H9 (cell line): Measurements from ENCODE around the gene ZNG1B. TPM values are rescaled to one million over a fixed set of nuclear protein-coding genes. Genes with fewer than 3 reads are reported as not detected.
"Not testable (repeated sequence)": the region's sequence is repeated elsewhere in the genome, so short reads cannot be mapped to it uniquely, and the experiment has no call there.

Source experiments
- DNase-seq: peaks from one replicate; pipeline ENCODE4 v3.0.0-alpha.2; 2017
- H2AFZ ChIP-seq: one replicate; pipeline ENCODE4 v1.6.1; 2013; ENCODE audit warnings: mild to moderate bottlenecking, low read length, control low read depth, moderate library complexity
- H2AK5ac ChIP-seq: 2 replicates; pipeline ENCODE4 v1.6.1; 2013; ENCODE audit warnings: low read length, control low read depth, mixed read lengths; ENCODE audit not compliant: insufficient read length
- H2BK120ac ChIP-seq: one replicate; pipeline ENCODE4 v1.6.1; 2013; ENCODE audit warnings: low read depth, mild to moderate bottlenecking, low read length, control low read depth, inconsistent platforms; ENCODE audit not compliant: poor library complexity, severe bottlenecking
- H2BK12ac ChIP-seq: 2 replicates; pipeline ENCODE4 v1.6.1; 2013; ENCODE audit warnings: low read length, control low read depth, mixed read lengths, low read depth; ENCODE audit not compliant: insufficient read length
- H2BK15ac ChIP-seq: 2 replicates; pipeline ENCODE4 v1.6.1; 2013; ENCODE audit warnings: low read depth, low read length, control low read depth
- H2BK20ac ChIP-seq: one replicate; pipeline ENCODE4 v1.6.1; 2013; ENCODE audit warnings: low read depth, mild to moderate bottlenecking, low read length, control low read depth, inconsistent platforms; ENCODE audit not compliant: poor library complexity, severe bottlenecking
- H2BK5ac ChIP-seq: 2 replicates; pipeline ENCODE4 v1.6.1; 2013; ENCODE audit warnings: low read length, control low read depth, mixed read lengths; ENCODE audit not compliant: insufficient read length
- H3K14ac ChIP-seq: 2 replicates; pipeline ENCODE4 v1.6.1; 2013; ENCODE audit warnings: low read length, control low read depth; ENCODE audit not compliant: insufficient read depth
- H3K18ac ChIP-seq: 2 replicates; pipeline ENCODE4 v1.6.1; 2013; ENCODE audit warnings: low read depth, mild to moderate bottlenecking, mixed read lengths, low read length, control low read depth; ENCODE audit not compliant: insufficient read length
- H3K23ac ChIP-seq: 2 replicates; pipeline ENCODE4 v1.6.1; 2013; ENCODE audit warnings: low read length, control low read depth, mixed read lengths, low read depth; ENCODE audit not compliant: insufficient read length
- H3K23me2 ChIP-seq: 2 replicates; pipeline ENCODE4 v1.6.1; 2013; ENCODE audit warnings: low read depth, mild to moderate bottlenecking, mixed read lengths, low read length, control low read depth; ENCODE audit not compliant: insufficient read length, poor library complexity, severe bottlenecking
- H3K27ac ChIP-seq: 2 replicates; pipeline ENCODE4 v1.5.1; 2013; ENCODE audit warnings: low read length, control low read depth, mixed read lengths, low read depth; ENCODE audit not compliant: insufficient read length
- H3K27me3 ChIP-seq: 2 replicates; pipeline ENCODE4 v1.6.1; 2013; ENCODE audit warnings: low read length, control low read depth, inconsistent platforms; ENCODE audit not compliant: insufficient read depth
- H3K4ac ChIP-seq: 2 replicates; pipeline ENCODE4 v1.6.1; 2013; ENCODE audit warnings: low read depth, mild to moderate bottlenecking, control low read depth, inconsistent platforms, low read length, moderate library complexity
- H3K4me1 ChIP-seq: 2 replicates; pipeline ENCODE4 v1.6.1; 2013; ENCODE audit warnings: low read length, control low read depth, inconsistent platforms; ENCODE audit not compliant: insufficient read depth
- H3K4me2 ChIP-seq: 2 replicates; pipeline ENCODE4 v1.6.1; 2013; ENCODE audit warnings: low read length, control low read depth, mixed read lengths; ENCODE audit not compliant: insufficient read length, insufficient read depth
- H3K56ac ChIP-seq: 2 replicates; pipeline ENCODE4 v1.6.1; 2013; ENCODE audit warnings: low read depth, mild to moderate bottlenecking, mixed read lengths, low read length, control low read depth; ENCODE audit not compliant: insufficient read length
- H3K79me1 ChIP-seq: 2 replicates; pipeline ENCODE4 v1.6.1; 2013; ENCODE audit warnings: low read depth, mild to moderate bottlenecking, moderate library complexity, low read length, control low read depth, inconsistent platforms; ENCODE audit not compliant: insufficient read depth, poor library complexity, severe bottlenecking
- H3K79me2 ChIP-seq: 2 replicates; pipeline ENCODE4 v1.6.1; 2013; ENCODE audit warnings: low read length, control low read depth, inconsistent platforms; ENCODE audit not compliant: insufficient read depth
- H3K9ac ChIP-seq: 2 replicates; pipeline ENCODE4 v1.6.1; 2013; ENCODE audit warnings: low read length, control low read depth, mixed read lengths; ENCODE audit not compliant: insufficient read length; ENCODE audit errors: extremely low read depth
- H3K9me3 ChIP-seq: one replicate; pipeline ENCODE4 v1.6.1; 2013; ENCODE audit warnings: low read depth, low read length, inconsistent platforms; ENCODE audit not compliant: control insufficient read depth
- H3T11ph ChIP-seq: one replicate; pipeline ENCODE4 v1.6.1; 2013; ENCODE audit warnings: mild to moderate bottlenecking, low read length, control low read depth, inconsistent platforms
- H4K20me1 ChIP-seq: one replicate; pipeline ENCODE4 v1.6.1; 2013; ENCODE audit not compliant: control insufficient read depth, insufficient read length, insufficient read depth
- H4K5ac ChIP-seq: 2 replicates; pipeline ENCODE4 v1.6.1; 2013; ENCODE audit warnings: low read depth, mild to moderate bottlenecking, mixed read lengths, low read length, control low read depth; ENCODE audit not compliant: insufficient read length
- H4K8ac ChIP-seq: replicated peaks from 2 replicates; pipeline ENCODE4 v1.6.1; 2013; ENCODE audit warnings: low read length, control low read depth, mixed read lengths, low read depth; ENCODE audit not compliant: insufficient read length
- H4K91ac ChIP-seq: 2 replicates; pipeline ENCODE4 v1.6.1; 2013; ENCODE audit warnings: low read depth, mild to moderate bottlenecking, moderate library complexity, mixed read lengths, low read length, control low read depth; ENCODE audit not compliant: insufficient read length
- H3K27ac Mint-ChIP-seq, 3 experiments: 2 replicates in 2 of 3; 3 replicates in 1 of 3; pipeline ENCODE4 v1.8.0; 2020 to 2021; ENCODE audit warnings: mixed read lengths in 3 of 3, mild to moderate bottlenecking in 1 of 3, moderate library complexity in 1 of 3
- H3K27me3 Mint-ChIP-seq: 2 replicates; pipeline ENCODE4 v1.8.0; 2021; ENCODE audit warnings: low read depth, mild to moderate bottlenecking, moderate library complexity, mixed read lengths
- H3K36me3 Mint-ChIP-seq, 3 experiments: 2 replicates in 2 of 3; 3 replicates in 1 of 3; pipeline ENCODE4 v1.8.0; 2020 to 2021; ENCODE audit warnings: low read depth in 3 of 3, mixed read lengths in 3 of 3; ENCODE audit not compliant: insufficient read depth in 1 of 3
- H3K4me1 Mint-ChIP-seq, 2 experiments: 2 replicates each; pipeline ENCODE4 v1.8.0; 2020; ENCODE audit warnings: mixed read lengths in 2 of 2
- H3K4me3 Mint-ChIP-seq, 2 experiments: 2 replicates in 1 of 2; 3 replicates in 1 of 2; pipeline ENCODE4 v1.8.0; 2020 to 2021; ENCODE audit warnings: mild to moderate bottlenecking in 2 of 2, mixed read lengths in 2 of 2, moderate library complexity in 1 of 2
- H3K9me3 Mint-ChIP-seq, 2 experiments: 2 replicates in 1 of 2; 3 replicates in 1 of 2; pipeline ENCODE4 v1.8.0; 2020; ENCODE audit warnings: mild to moderate bottlenecking in 2 of 2, mixed read lengths in 2 of 2, moderate library complexity in 1 of 2
- WGBS: extraction: QIAGEN DNeasy Blood & Tissue Kit; methylation state at CpG from one replicate; pipeline ENCODE4 v1.1.7; 2013; ENCODE audit warnings: missing lambda C conversion rate, low lambda C conversion rate, mixed read lengths; ENCODE audit not compliant: insufficient read length; ENCODE audit errors: extremely low coverage; 5-methylcytosine and 5-hydroxymethylcytosine counted together
- total RNA-seq: library from RNA; stranded (reverse); gene quantifications from 2 replicates; pipeline ENCODE4 v1.2.1, GENCODE V29; 2021
- TF ChIP-seq, protein P1 (sequence below): fragments of 200-600 bp; sonication (generic); conservative IDR thresholded peaks from 3 replicates; pipeline ENCODE4 v1.8.0; 2021; ENCODE audit warnings: antibody characterized with exemption, mild to moderate bottlenecking

The ZNG1B gene
- total RNA-seq, 1 experiment from 2014 or later: 41.7 TPM

DNA sequence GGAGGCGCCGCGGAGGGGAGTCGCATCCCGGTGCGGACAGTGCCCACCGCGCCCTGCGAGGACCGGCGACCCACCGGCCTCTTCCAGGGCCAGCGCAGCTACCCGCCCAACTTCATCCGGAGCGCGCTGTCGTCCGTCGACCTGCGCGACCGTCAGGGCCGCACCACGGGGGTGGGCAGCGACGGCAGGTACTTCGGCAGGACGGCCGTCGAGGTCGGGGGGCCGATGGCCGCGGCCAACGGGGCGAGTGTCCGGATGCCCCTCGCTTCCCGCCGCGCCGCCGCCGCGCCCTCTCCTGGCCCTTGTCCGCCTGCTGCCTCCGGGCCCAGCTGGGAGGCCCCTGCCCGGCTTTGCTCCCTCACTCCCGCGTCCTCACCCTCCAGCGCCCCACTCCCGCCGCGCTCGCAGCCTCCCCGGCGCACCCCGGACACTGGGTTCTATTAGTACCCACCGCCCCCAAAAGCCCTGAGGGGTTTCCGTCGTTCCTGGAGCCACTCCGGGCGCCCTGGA is 104.5 kb downstream of the ZNG1B start:
- H2AFZ ChIP-seq, H2BK120ac ChIP-seq, H3K9me3 ChIP-seq, H4K8ac ChIP-seq, H2BK12ac ChIP-seq, H3K27me3 ChIP-seq, H3K4ac ChIP-seq, H3K4me1 Mint-ChIP-seq, H3K23me2 ChIP-seq, H3K14ac ChIP-seq, H2BK15ac ChIP-seq, H3K79me1 ChIP-seq, H4K5ac ChIP-seq, H3K9me3 Mint-ChIP-seq, H2BK5ac ChIP-seq, H3K27ac ChIP-seq, H4K91ac ChIP-seq, H3K36me3 Mint-ChIP-seq, H3K27ac Mint-ChIP-seq, H3K23ac ChIP-seq, H3K18ac ChIP-seq, H2BK20ac ChIP-seq, H3K9ac ChIP-seq, H4K20me1 ChIP-seq, H2AK5ac ChIP-seq, H3T11ph ChIP-seq, H3K4me1 ChIP-seq, H3K79me2 ChIP-seq, H3K56ac ChIP-seq: not testable (repeated sequence)
- DNase-seq: peak; percentile 28
- WGBS: no CpG with 5 or more reads among the region's 64 CpGs
- H3K4me3 Mint-ChIP-seq: peak overlapping the region; percentile 38 to 75
- TF ChIP-seq, protein P1, sequence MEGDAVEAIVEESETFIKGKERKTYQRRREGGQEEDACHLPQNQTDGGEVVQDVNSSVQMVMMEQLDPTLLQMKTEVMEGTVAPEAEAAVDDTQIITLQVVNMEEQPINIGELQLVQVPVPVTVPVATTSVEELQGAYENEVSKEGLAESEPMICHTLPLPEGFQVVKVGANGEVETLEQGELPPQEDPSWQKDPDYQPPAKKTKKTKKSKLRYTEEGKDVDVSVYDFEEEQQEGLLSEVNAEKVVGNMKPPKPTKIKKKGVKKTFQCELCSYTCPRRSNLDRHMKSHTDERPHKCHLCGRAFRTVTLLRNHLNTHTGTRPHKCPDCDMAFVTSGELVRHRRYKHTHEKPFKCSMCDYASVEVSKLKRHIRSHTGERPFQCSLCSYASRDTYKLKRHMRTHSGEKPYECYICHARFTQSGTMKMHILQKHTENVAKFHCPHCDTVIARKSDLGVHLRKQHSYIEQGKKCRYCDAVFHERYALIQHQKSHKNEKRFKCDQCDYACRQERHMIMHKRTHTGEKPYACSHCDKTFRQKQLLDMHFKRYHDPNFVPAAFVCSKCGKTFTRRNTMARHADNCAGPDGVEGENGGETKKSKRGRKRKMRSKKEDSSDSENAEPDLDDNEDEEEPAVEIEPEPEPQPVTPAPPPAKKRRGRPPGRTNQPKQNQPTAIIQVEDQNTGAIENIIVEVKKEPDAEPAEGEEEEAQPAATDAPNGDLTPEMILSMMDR: peak; percentile 18; the same call in 1 of the 3 replicates
- peaks cover 47% of the 10 kb centered on the region for H3K27me3 Mint-ChIP-seq
- H3K4me2 ChIP-seq: peak overlapping the region; percentile 16

DNA sequence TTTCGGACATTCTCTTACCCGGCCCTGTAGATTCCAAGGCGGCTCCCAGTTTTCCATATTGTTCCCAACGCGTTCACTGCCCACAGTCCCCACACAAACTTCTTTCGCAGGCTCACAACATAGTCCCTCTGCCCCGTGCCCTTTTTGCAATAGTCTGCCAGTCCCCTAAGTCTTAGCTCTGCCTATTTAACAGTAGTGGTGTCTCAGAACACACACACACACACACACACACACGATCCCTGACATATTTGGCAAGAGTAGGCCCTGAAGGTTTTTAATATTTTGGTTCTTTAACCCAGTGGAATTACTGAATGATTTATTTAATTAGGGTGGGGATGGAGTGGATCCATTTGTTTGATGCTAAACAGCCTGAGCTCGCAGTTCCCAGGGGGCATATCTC is 105.0 kb downstream of the ZNG1B start:
- not testable (repeated sequence) for H2BK12ac ChIP-seq, H3K9me3 Mint-ChIP-seq, H3K27ac ChIP-seq, H3K36me3 Mint-ChIP-seq, H3K9me3 ChIP-seq, H3K4ac ChIP-seq, H3T11ph ChIP-seq, H3K4me2 ChIP-seq, H3K4me1 ChIP-seq, H3K9ac ChIP-seq, H3K14ac ChIP-seq, H2AK5ac ChIP-seq, H3K79me1 ChIP-seq, H4K5ac ChIP-seq, H4K8ac ChIP-seq, H3K18ac ChIP-seq, H2BK5ac ChIP-seq, H3K79me2 ChIP-seq, H4K20me1 ChIP-seq, H2BK120ac ChIP-seq, DNase-seq, H2BK15ac ChIP-seq, H3K27ac Mint-ChIP-seq, H2AFZ ChIP-seq, H3K23me2 ChIP-seq, H2BK20ac ChIP-seq, H4K91ac ChIP-seq, H3K4me1 Mint-ChIP-seq, H3K23ac ChIP-seq, H3K27me3 ChIP-seq, H3K56ac ChIP-seq
- peak overlapping the region; percentile 38 to 75 for H3K4me3 Mint-ChIP-seq
- peaks cover 47% of the 10 kb centered on the region for H3K27me3 Mint-ChIP-seq
- WGBS: no CpG with 5 or more reads among the region's 9 CpGs
